HepG2 (cell line): ENCODE measurements around the gene CHMP1A. TPM values are rescaled to one million over a fixed set of nuclear protein-coding genes. Genes with fewer than 3 reads are reported as not detected.

Experiments used
- FOSL2 ChIP-seq: sonication (generic); formaldehyde crosslinking; IDR thresholded peaks from 2 replicates; pipeline ENCODE4 v1.4.0; 2020; ENCODE audit warnings: missing genetic modification reagents
- FOXO1 ChIP-seq: sonication (generic); formaldehyde crosslinking; IDR thresholded peaks from 2 replicates; pipeline ENCODE4 v1.4.0; 2020; ENCODE audit warnings: missing genetic modification reagents
- GABPB1 ChIP-seq: IDR thresholded peaks from 2 replicates; pipeline ENCODE4 v1.6.1; 2016; ENCODE audit warnings: mild to moderate bottlenecking, missing genetic modification reagents, moderate library complexity, missing compliant biosample characterization
- JDP2 ChIP-seq: sonication (generic); formaldehyde crosslinking; IDR thresholded peaks from 2 replicates; pipeline ENCODE4 v1.8.1; 2022; ENCODE audit warnings: missing genetic modification reagents, borderline replicate concordance
- NR1H2 ChIP-seq: sonication (generic); formaldehyde crosslinking; IDR thresholded peaks from 2 replicates; pipeline ENCODE4 v1.8.1; 2022; ENCODE audit warnings: low read depth, missing genetic modification reagents, borderline replicate concordance
- NR2F1 ChIP-seq, 2 experiments: fragments of 450-650 bp in 1 of 2; formaldehyde crosslinking in 1 of 2; IDR thresholded peaks; 2 replicates each; pipeline versions ENCODE4 v1.5.0 to v1.6.1; 2016 to 2020; ENCODE audit warnings: mild to moderate bottlenecking in 1 of 2, missing compliant biosample characterization in 1 of 2, missing genetic modification reagents in 1 of 2, moderate library complexity in 1 of 2
- RBFOX2 ChIP-seq: fragments of 200-400 bp; formaldehyde crosslinking; IDR thresholded peaks from 2 replicates; pipeline ENCODE4 v1.6.1; 2017; ENCODE audit warnings: low read depth, mild to moderate bottlenecking, low read length
- RCOR2 ChIP-seq: IDR thresholded peaks from 2 replicates; pipeline ENCODE4 v1.6.1; 2016; ENCODE audit warnings: missing biosample characterization, missing genetic modification reagents
- SMYD3 ChIP-seq: sonication (generic); formaldehyde crosslinking; IDR thresholded peaks from 2 replicates; pipeline ENCODE4 v1.8.1; 2023; ENCODE audit warnings: mild to moderate bottlenecking, missing genetic modification reagents
- YY1 ChIP-seq: IDR thresholded peaks from 2 replicates; pipeline ENCODE4 v1.6.1; 2011; ENCODE audit warnings: low read length, low read depth, moderate library complexity, mild to moderate bottlenecking; ENCODE audit not compliant: insufficient read depth, insufficient replicate concordance
- ZEB1 ChIP-seq: IDR thresholded peaks from 2 replicates; pipeline ENCODE4 v1.6.1; 2012; ENCODE audit warnings: mild to moderate bottlenecking, low read depth, inconsistent platforms; ENCODE audit not compliant: insufficient replicate concordance
- ZMAT3 ChIP-seq: sonication (generic); formaldehyde crosslinking; conservative IDR thresholded peaks from 2 replicates; pipeline ENCODE4 v1.7.0; 2021; ENCODE audit warnings: missing genetic modification reagents
- ZNF234 ChIP-seq: sonication (generic); formaldehyde crosslinking; conservative IDR thresholded peaks from 2 replicates; pipeline ENCODE4 v1.5.1; 2020; ENCODE audit warnings: mild to moderate bottlenecking, missing genetic modification reagents
- ZNF331 ChIP-seq: sonication (generic); formaldehyde crosslinking; IDR thresholded peaks from 2 replicates; pipeline ENCODE4 v1.4.0; 2020; ENCODE audit warnings: missing genetic modification reagents
- ZNF350 ChIP-seq: sonication (generic); formaldehyde crosslinking; IDR thresholded peaks from 2 replicates; pipeline ENCODE4 v1.4.0; 2020; ENCODE audit warnings: mild to moderate bottlenecking, low read depth, missing genetic modification reagents, borderline replicate concordance
- ZNF446 ChIP-seq: sonication (generic); formaldehyde crosslinking; IDR thresholded peaks from 2 replicates; pipeline ENCODE4 v1.5.0; 2020; ENCODE audit warnings: mild to moderate bottlenecking, missing genetic modification reagents
- ZNF468 ChIP-seq: sonication (generic); formaldehyde crosslinking; IDR thresholded peaks from 2 replicates; pipeline ENCODE4 v1.8.0; 2022; ENCODE audit warnings: mild to moderate bottlenecking, moderate library complexity, missing genetic modification reagents
- ZNF510 ChIP-seq: sonication (generic); formaldehyde crosslinking; IDR thresholded peaks from 2 replicates; pipeline ENCODE4 v1.4.0; 2020; ENCODE audit warnings: low read depth, mild to moderate bottlenecking, missing genetic modification reagents
- ZNF629 ChIP-seq: sonication (generic); formaldehyde crosslinking; conservative IDR thresholded peaks from 2 replicates; pipeline ENCODE4 v1.5.0; 2020; ENCODE audit warnings: missing genetic modification reagents
- ZNF800 ChIP-seq: sonication (generic); formaldehyde crosslinking; IDR thresholded peaks from 2 replicates; pipeline ENCODE4 v1.4.0; 2020; ENCODE audit warnings: missing genetic modification reagents
- ZNF816 ChIP-seq: sonication (generic); formaldehyde crosslinking; IDR thresholded peaks from 2 replicates; pipeline ENCODE4 v1.8.0; 2022; ENCODE audit warnings: missing genetic modification reagents, mild to moderate bottlenecking, borderline replicate concordance
- ZNF891 ChIP-seq: sonication (generic); formaldehyde crosslinking; IDR thresholded peaks from 2 replicates; pipeline ENCODE4 v1.5.0; 2020; ENCODE audit warnings: mild to moderate bottlenecking, missing genetic modification reagents
- ZSCAN12 ChIP-seq: sonication (generic); formaldehyde crosslinking; IDR thresholded peaks from 2 replicates; pipeline ENCODE4 v1.9.0; 2021; ENCODE audit warnings: mild to moderate bottlenecking, missing genetic modification reagents
- ZSCAN25 ChIP-seq: sonication (generic); formaldehyde crosslinking; IDR thresholded peaks from 2 replicates; pipeline ENCODE4 v1.8.0; 2022; ENCODE audit warnings: mild to moderate bottlenecking, missing genetic modification reagents
- polyA plus RNA-seq, 8 experiments: library from polyadenylated mRNA; depleted of rRNA in 3 of 8; stranded (reverse) in 7 of 8; unstranded in 1 of 8; fragments of >200 nt; fragmentation: Illumina TruSeq in 4 of 8; extraction: Trizol in 4 of 8; gene quantifications; 2 replicates each; pipeline versions ENCODE4 v1.2.1 to v1.2.3, GENCODE V29; 2011 to 2016; ENCODE audit warnings: low read depth in 4 of 8, missing spikeins in 1 of 8, mixed read lengths in 1 of 8; ENCODE audit not compliant: insufficient read depth in 1 of 8
- total RNA-seq, 5 experiments: library from RNA; depleted of rRNA; stranded (reverse); fragments of >200 nt; fragmentation: Illumina TruSeq; extraction: Trizol; gene quantifications; 2 replicates each; pipeline ENCODE4 v1.2.3, GENCODE V29; 2016; ENCODE audit warnings: low read depth in 1 of 5
- TF ChIP-seq, protein P1 (sequence below): IDR thresholded peaks from 2 replicates; pipeline ENCODE4 v1.6.1; 2016; ENCODE audit warnings: low read depth
- TF ChIP-seq, protein P2 (sequence below): sonication (generic); formaldehyde crosslinking; IDR thresholded peaks from 2 replicates; pipeline ENCODE4 v1.8.0; 2023; ENCODE audit warnings: mild to moderate bottlenecking, missing genetic modification reagents

Gene CHMP1A
- total and polyA plus RNA-seq, 2 of the 13 experiments (the other 11 are each of a cell fraction or from before 2014, with no cell fraction given), result 69.4 to 73.3 TPM

- TF ChIP-seq ZNF234 (CRISPR knock-in tag) (no peak), FOXO1 (CRISPR knock-in tag) (no peak; the same call in 1 of the 2 replicates), ZNF800 (CRISPR knock-in tag) (peak; percentile 5; the same call in 1 of the 2 replicates), RBFOX2 (peak; percentile 95), NR1H2 (CRISPR knock-in tag) (0 out of 2 replicates have a peak, but pooled peaks have one; percentile 47), ZSCAN12 (no peak; the same call in 1 of the 2 replicates), FOSL2 (CRISPR knock-in tag) (peak; percentile 33; the same call in 1 of the 2 replicates), ZNF446 (CRISPR knock-in tag) (0 out of 2 replicates have a peak, but pooled peaks have one; percentile 32), ZNF331 (CRISPR knock-in tag) (peak; percentile 72; the same call in 1 of the 2 replicates), ZMAT3 (peak; percentile 96), ZNF891 (CRISPR knock-in tag) (no peak), NR2F1 (CRISPR knock-in tag; IDR thresholded peaks at IDR 0.05) (no peak; a peak in 1 of 4 replicates), ZNF468 (CRISPR knock-in tag) (peak; percentile 75; the same call in 1 of the 2 replicates), GABPB1 (CRISPR knock-in tag) (peak; percentile 98), ZSCAN25 (peak; percentile 75; the same call in 1 of the 2 replicates), ZEB1 (peak; percentile 39), SMYD3 (no peak), RCOR2 (no peak), ZNF629 (CRISPR knock-in tag) (no peak), JDP2 (CRISPR knock-in tag) (no peak; the same call in 1 of the 2 replicates), ZNF510 (CRISPR knock-in tag) (no peak; the same call in 1 of the 2 replicates), ZNF816 (no peak), ZNF350 (CRISPR knock-in tag) (no peak), YY1 (peak; percentile 71)
- TF ChIP-seq, protein P1, sequence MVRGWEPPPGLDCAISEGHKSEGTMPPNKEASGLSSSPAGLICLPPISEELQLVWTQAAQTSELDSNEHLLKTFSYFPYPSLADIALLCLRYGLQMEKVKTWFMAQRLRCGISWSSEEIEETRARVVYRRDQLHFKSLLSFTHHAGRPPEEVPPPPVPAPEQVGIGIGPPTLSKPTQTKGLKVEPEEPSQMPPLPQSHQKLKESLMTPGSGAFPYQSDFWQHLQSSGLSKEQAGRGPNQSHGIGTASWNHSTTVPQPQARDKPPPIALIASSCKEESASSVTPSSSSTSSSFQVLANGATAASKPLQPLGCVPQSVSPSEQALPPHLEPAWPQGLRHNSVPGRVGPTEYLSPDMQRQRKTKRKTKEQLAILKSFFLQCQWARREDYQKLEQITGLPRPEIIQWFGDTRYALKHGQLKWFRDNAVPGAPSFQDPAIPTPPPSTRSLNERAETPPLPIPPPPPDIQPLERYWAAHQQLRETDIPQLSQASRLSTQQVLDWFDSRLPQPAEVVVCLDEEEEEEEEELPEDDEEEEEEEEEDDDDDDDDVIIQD, result no peak
- TF ChIP-seq, protein P2, sequence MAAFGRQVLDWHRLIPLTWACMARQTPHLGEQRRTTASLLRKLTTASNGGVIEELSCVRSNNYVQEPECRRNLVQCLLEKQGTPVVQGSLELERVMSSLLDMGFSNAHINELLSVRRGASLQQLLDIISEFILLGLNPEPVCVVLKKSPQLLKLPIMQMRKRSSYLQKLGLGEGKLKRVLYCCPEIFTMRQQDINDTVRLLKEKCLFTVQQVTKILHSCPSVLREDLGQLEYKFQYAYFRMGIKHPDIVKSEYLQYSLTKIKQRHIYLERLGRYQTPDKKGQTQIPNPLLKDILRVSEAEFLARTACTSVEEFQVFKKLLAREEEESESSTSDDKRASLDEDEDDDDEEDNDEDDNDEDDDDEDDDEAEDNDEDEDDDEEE (CRISPR knock-in tag), result peak; percentile 79; the same call in 1 of the 2 replicates
These were observed at the start of gene CHMP1A, which contains the start of gene SPATA33 (continued) for GRCh38 chr16:89657442-89658220.
